HG03520 (cell line): ENCODE data around the gene ST8SIA2.

Experiments used
- ATAC-seq: cut with Tn5 transposase; IDR thresholded peaks from one replicate; pipeline ENCODE4 v1.9.1; 2021; ENCODE audit warnings: mild to moderate bottlenecking, moderate library complexity; ENCODE audit not compliant: unreplicated experiment

ST8SIA2 gene

GRCh38 chr15:92480361-92480760 is 86.7 kb downstream of the ST8SIA2 start:
- no peak for ATAC-seq

GRCh38 chr15:92485441-92485840 is 91.8 kb downstream of the ST8SIA2 start:
- ATAC-seq, result no peak

GRCh38 chr15:92492551-92493115 is 99.0 kb downstream of the ST8SIA2 start:
- ATAC-seq, result no peak

GRCh38 chr15:92494806-92495336 is 101.2 kb downstream of the ST8SIA2 start:
- ATAC-seq, result no peak

GRCh38 chr15:92495446-92495845 is 101.8 kb downstream of the ST8SIA2 start:
- no peak for ATAC-seq

- ATAC-seq, result no peak
Observed at GRCh38 chr15:92499731-92500530, 106.2 kb downstream of the ST8SIA2 start.

GRCh38 chr15:92502336-92502735 is 108.7 kb downstream of the ST8SIA2 start:
- ATAC-seq, result no peak

- ATAC-seq, result no peak
Observed at GRCh38 chr15:92502930-92503857, 109.5 kb downstream of the ST8SIA2 start.

GRCh38 chr15:92503889-92504288 is 110.2 kb downstream of the ST8SIA2 start:
- no peak for ATAC-seq

GRCh38 chr15:92505611-92506010 is 111.9 kb downstream of the ST8SIA2 start:
- ATAC-seq, result no peak

GRCh38 chr15:92506506-92506905 is 112.8 kb downstream of the ST8SIA2 start:
- no peak for ATAC-seq

GRCh38 chr15:92510163-92510882 is 116.6 kb downstream of the ST8SIA2 start:
- ATAC-seq, result no peak
